ENCODE measurements around the gene DNAAF9.

GRCh38 chr20:3390759-3391425 lies 16.6 kb downstream of the DNAAF9 start:
- no peak for TF ChIP-seq CBX2 (IDR thresholded peaks at IDR 0.05; ENCODE audit: borderline replicate concordance, low read depth)
- TF ChIP-seq, protein P1, sequence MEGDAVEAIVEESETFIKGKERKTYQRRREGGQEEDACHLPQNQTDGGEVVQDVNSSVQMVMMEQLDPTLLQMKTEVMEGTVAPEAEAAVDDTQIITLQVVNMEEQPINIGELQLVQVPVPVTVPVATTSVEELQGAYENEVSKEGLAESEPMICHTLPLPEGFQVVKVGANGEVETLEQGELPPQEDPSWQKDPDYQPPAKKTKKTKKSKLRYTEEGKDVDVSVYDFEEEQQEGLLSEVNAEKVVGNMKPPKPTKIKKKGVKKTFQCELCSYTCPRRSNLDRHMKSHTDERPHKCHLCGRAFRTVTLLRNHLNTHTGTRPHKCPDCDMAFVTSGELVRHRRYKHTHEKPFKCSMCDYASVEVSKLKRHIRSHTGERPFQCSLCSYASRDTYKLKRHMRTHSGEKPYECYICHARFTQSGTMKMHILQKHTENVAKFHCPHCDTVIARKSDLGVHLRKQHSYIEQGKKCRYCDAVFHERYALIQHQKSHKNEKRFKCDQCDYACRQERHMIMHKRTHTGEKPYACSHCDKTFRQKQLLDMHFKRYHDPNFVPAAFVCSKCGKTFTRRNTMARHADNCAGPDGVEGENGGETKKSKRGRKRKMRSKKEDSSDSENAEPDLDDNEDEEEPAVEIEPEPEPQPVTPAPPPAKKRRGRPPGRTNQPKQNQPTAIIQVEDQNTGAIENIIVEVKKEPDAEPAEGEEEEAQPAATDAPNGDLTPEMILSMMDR (IDR thresholded peaks at IDR 0.05), result no peak
- no peak for TF ChIP-seq POLR2A (IDR thresholded peaks at IDR 0.05; ENCODE audit: low read length)
- no peak for TF ChIP-seq EP300 (IDR thresholded peaks at IDR 0.05)
- no peak for TF ChIP-seq JUNB (IDR thresholded peaks at IDR 0.05)
- no peak for TF ChIP-seq RCOR1 (IDR thresholded peaks at IDR 0.05; ENCODE audit: low read depth, low read length)
- TF ChIP-seq ESRRA (IDR thresholded peaks at IDR 0.05; ENCODE audit: borderline replicate concordance, low read length), result no peak
- TF ChIP-seq, protein P2, sequence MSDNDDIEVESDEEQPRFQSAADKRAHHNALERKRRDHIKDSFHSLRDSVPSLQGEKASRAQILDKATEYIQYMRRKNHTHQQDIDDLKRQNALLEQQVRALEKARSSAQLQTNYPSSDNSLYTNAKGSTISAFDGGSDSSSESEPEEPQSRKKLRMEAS (IDR thresholded peaks at IDR 0.05), result no peak
- no peak for TF ChIP-seq BHLHE40 (IDR thresholded peaks at IDR 0.05; ENCODE audit: low read depth, low read length)
- no peak for TF ChIP-seq SREBF2 (IDR thresholded peaks at IDR 0.05)
- no peak for TF ChIP-seq MAZ (IDR thresholded peaks at IDR 0.05; ENCODE audit: borderline replicate concordance, low read depth, low read length)
